GM21381 (cell line): ENCODE measurements around the gene CFLAR.
A peak's percentile ranks its signal among the peaks of the same experiment; 100 is the strongest.

ENCODE experiments used
- ATAC-seq: cut with Tn5 transposase; IDR thresholded peaks from one replicate; pipeline ENCODE4 v1.9.1; 2021; ENCODE audit warnings: mild to moderate bottlenecking, moderate library complexity; ENCODE audit not compliant: unreplicated experiment

The CFLAR gene

DNA sequence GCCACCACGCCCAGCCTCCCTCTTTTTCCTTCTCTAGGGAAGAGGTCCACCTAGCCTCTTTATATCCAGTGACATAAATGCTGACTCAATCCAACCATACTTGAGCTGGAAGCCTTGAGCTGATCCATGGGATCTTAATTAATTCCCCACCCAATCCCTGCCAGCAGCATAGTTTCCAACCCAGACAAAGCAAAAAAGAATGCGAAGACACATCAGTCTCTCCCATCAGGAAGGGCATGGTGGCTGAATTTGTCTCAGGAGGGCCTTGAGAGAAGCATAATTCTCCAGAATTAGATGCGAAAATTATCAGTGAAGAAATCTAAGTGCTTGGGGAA lies 89.5 kb downstream of the CFLAR start:
- ATAC-seq: no peak

DNA sequence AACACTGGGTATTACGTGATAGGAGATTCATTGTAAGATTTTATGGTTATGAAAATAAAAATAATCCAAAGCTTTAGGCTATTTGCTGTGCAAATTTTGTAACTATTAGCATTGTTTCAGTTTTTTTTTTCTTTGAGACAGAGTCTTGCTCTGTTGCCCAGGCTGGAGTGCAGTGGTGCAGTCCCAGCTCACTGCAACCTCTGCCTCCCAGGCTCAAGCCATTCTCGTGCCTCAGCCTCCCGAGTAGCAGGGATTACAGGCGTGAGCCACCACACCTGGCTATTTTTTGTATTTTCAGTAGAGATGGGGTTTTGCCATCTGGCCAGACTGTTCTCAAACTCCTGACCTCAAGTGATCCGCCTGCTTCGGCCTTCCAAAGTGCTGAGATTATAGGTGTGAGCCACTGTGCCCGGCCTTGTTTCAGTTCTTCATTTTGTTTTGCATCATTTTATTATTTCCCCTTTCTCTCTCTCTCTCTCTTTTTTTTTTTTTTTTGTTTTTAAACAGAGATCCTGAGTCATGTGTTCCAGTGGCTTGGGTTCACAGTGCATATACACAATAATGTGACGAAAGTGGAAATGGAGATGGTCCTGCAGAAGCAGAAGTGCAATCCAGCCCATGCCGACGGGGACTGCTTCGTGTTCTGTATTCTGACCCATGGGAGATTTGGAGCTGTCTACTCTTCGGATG lies 92.7 kb downstream of the CFLAR start:
- peak; percentile 82 for ATAC-seq

DNA sequence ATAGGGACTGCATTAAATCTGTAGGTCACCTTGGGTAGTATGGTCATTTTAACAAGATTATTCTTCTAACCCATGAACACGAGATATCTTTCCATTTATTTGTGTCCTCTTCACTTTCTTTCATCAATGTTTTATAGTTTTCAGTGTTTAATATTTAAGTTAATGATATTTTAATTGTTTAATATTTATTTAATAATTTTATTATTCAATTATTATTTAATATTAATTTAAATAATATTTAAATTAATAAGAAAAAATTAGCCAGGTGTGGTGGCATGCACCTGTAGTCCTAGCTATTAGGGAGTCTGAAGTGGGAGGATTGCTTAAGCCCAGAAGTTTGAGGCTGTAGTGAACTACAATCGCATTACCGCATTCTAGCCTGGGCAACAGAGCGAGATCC lies 100.0 kb downstream of the CFLAR start:
- ATAC-seq: no peak

DNA sequence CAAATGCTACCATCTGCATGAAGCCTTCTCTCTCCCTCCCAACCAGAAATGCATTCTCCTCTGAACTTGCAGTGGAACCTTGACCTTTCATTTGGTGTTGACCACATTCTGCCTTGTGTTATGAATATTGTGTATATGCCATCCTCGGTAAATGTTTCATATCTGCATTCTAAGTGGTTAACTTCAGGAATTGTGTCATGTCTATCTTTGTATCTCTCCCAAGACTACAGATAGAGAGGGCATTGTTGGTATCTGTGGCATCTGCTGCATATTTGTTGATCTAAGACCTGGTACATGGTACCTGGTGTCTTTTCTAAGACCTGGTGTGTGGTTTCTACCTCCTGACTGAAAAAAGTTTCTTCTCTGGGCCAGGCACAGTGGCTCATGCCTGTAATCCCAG lies 101.0 kb downstream of the CFLAR start:
- no peak for ATAC-seq

DNA sequence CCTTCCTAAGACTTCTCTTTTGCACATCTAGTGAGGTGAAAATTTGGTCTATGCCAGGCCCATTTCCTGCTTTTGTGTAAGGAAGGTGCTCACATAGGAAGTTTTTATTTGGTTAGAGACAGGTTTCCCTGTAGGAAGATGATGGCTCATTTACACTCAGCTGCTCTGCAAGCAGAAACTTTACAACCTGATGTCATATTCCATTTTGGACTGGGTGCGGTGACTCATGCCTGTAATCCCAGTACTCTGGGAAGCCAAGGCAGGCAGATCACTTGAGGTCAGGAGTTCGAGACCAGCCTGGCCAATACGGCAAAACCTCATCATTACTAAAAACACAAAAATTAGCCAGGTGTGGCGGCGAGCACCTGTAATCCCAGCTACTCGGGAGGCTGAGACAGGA lies 102.8 kb downstream of the CFLAR start:
- no peak for ATAC-seq

DNA sequence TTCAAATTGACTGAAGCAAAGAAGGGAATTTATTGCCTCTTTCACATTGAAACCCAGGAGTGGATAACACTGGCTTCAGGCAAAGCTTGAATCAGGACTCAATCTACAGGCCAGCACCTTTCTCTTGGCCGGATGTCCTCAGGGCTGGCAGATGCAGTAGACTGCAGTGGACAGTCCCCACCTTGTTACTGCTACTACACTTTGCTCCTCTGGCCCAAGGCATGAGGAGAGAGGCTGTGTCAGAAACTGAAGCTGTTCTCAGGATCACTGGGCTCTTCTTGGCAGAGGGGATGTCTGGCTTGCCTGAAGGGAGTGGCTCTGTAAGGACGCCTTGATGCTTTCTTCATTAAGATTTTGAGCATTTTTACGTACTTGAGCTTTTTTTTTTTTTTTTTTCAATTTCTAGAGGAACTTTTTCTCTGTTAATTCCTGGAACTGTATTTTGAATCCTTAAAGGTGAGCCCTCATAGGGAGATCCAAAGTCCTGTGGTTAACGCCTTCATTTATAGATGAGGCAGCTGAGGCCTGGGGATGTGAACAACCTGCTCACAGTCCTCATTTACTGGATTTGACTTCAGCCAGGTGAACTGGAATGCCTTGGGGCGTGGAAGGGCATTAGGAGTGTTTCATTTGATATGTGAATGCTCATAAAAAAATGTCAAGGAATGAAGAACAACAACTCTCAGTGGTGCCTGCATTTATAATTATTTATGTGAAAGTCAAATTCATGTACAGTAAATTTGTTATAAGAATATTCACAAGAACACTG lies 103.5 kb downstream of the CFLAR start:
- no peak for ATAC-seq

DNA sequence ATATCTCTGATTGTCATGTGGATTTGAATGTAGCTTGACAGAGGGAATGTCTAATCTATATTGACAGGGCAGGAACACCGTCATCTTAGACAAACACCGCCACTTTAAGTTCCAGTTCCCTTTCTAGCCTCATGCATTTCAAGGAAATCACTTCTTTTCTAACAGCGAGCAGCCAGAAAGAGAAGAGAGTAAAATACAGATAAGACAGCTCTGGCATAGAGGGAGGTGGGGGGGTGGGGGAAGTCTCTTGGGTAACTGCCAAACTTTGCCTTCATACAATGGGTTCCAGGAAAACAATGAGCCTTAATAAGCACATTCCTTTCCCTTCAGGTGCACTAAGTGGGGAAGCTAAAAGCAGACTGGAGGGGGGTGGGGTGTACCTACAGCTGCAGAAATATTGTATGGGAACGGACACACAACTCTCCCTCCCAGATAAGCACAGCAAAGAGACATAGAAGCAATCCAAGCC lies 104.2 kb downstream of the CFLAR start:
- no peak for ATAC-seq

- ATAC-seq: peak; percentile 94
Measured at GRCh38 chr2:201223089-201224073, 107.4 kb downstream of the CFLAR start.
